ENCODE data around the gene TMEM79.
"Not testable (repeated sequence)": the region's sequence is repeated elsewhere in the genome, so short reads cannot be mapped to it uniquely, and the experiment has no call there.

The TMEM79 gene

GRCh38 chr1:156305215-156305614 lies 21.1 kb downstream of the TMEM79 start:
- no peak for DNase-seq (ENCODE audit: low read depth, low spot score)

GRCh38 chr1:156308078-156308477 lies 24.0 kb downstream of the TMEM79 start:
- no peak for DNase-seq (ENCODE audit: low read depth, low spot score)

GRCh38 chr1:156310962-156311361 lies 26.8 kb downstream of the TMEM79 start:
- no peak for DNase-seq (ENCODE audit: low read depth, low spot score)

- DNase-seq (ENCODE audit: low read depth, low spot score): no peak
Measured at GRCh38 chr1:156316909-156317308, 32.8 kb downstream of the TMEM79 start.

GRCh38 chr1:156319664-156320063 lies 35.5 kb downstream of the TMEM79 start:
- DNase-seq (ENCODE audit: low read depth, low spot score): no peak

GRCh38 chr1:156320560-156320959 lies 36.4 kb downstream of the TMEM79 start:
- DNase-seq (ENCODE audit: low read depth, low spot score): no peak

- not testable (repeated sequence) for DNase-seq (ENCODE audit: low read depth, low spot score)
Measured at GRCh38 chr1:156323179-156323578, 39.1 kb downstream of the TMEM79 start.

GRCh38 chr1:156336242-156336641 lies 52.1 kb downstream of the TMEM79 start:
- no peak for DNase-seq (ENCODE audit: low read depth, low spot score)

GRCh38 chr1:156337052-156337887 lies 53.1 kb downstream of the TMEM79 start:
- DNase-seq (ENCODE audit: low read depth, low spot score): no peak

GRCh38 chr1:156337888-156338179 lies 53.7 kb downstream of the TMEM79 start:
- no peak for DNase-seq (ENCODE audit: low read depth, low spot score)

GRCh38 chr1:156338180-156338976 lies 54.3 kb downstream of the TMEM79 start, which contains the start of the genes CCT3 and TSACC:
TSS of gene CCT3 (minus strand) at chr1:156338292. CDS start at chr1:156338184, 108 bp downstream.
TSS of gene TSACC (plus strand) at chr1:156338526. CDS start at chr1:156339758, 1,232 bp downstream.
- peak; percentile 99 for DNase-seq (ENCODE audit: low read depth, low spot score)

Measured in brain pericyte (primary cell).